ENCODE results near the gene MOB2. TPM values are rescaled to one million over a fixed set of nuclear protein-coding genes. Genes with fewer than 3 reads are reported as not detected.

MOB2 gene
- total RNA-seq, 1 donor from 2014 or later, result 50.4 TPM

- peak; percentile 44 for DNase-seq
- Histone ChIP-seq H3K27me3 (ENCODE audit: low read depth) (no peaks in the 10 kb centered on the region), H3K27ac (peak overlapping the region; percentile 46), H3K36me3 (peaks cover 55% of the 10 kb centered on the region), H3K4me1 (peaks cover 52% of the 10 kb centered on the region), H3K4me3 (no peak overlapping the region), H3K9me3 (no peaks in the 10 kb centered on the region)
- TF ChIP-seq CTCF (IDR thresholded peaks at IDR 0.05), result no peak
- ATAC-seq, result no peak
- intact Hi-C loops (cut with DNase I), result no loop called here
Measured at GRCh38 chr11:1481861-1482441, 4.6 kb downstream of the MOB2 start.

DNA sequence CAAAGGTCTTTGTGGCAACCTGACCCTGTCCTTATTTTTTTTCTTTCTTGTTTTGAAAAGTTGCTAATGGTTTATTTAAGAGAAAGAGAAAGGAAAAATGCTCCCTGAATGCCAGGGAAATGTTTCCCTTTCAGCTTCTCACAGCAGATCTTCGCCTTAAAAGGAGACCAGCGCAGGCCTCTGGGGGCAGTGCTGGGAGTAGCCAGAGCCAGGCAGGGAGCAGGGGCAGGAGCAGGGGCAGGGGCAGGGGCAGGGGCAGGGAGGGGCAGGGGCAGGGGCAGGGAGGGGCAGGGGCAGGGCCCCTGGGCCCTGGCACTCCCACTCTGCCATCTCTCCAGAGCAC, 5.1 kb downstream of the MOB2 start:
- no peaks in the 10 kb centered on the region for H3K9me3 ChIP-seq
- H3K4me3 ChIP-seq, result no peak overlapping the region
- peaks cover 48% of the 10 kb centered on the region for H3K4me1 ChIP-seq
- no peak overlapping the region for H3K27ac ChIP-seq
- DNase-seq (peak; percentile 39), ATAC-seq (no peak)
- peaks cover 60% of the 10 kb centered on the region for H3K36me3 ChIP-seq
- TF ChIP-seq CTCF (IDR thresholded peaks at IDR 0.05), result no peak
- no peaks in the 10 kb centered on the region for H3K27me3 ChIP-seq (ENCODE audit: low read depth)
- intact Hi-C loops (cut with DNase I), result no loop called here

- ATAC-seq, result no peak
- Histone ChIP-seq H3K9me3 (no peaks in the 10 kb centered on the region), H3K36me3 (peaks cover 66% of the 10 kb centered on the region), H3K27me3 (ENCODE audit: low read depth) (no peaks in the 10 kb centered on the region), H3K27ac (no peak overlapping the region), H3K4me3 (no peak overlapping the region), H3K4me1 (peaks cover 42% of the 10 kb centered on the region)
- no peak for TF ChIP-seq CTCF (IDR thresholded peaks at IDR 0.05)
- DNase-seq, result peak; percentile 43
- intact Hi-C loops (cut with DNase I), result no loop called here
Measured at GRCh38 chr11:1480555-1481482, 5.8 kb downstream of the MOB2 start.

DNA sequence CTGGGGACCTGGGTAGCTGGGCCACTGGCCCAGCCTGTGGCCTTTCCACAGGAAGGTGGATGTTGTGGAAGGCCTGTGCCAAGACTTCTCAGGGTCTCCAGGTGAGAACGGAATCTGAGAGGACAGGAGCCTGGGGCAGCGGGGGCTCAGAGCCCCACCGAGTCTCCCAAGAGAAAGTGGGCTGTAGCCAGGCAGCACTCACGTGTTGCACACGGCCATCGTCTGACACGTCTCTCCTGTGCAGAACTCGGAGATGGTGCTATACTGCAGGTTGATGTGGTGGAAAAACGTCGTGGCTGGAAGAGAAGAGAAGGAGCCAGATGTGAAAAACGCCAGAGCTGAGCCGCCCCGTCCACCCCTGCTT, 6.4 kb downstream of the MOB2 start:
- DNase-seq, result peak; percentile 13
- no peak for TF ChIP-seq CTCF (IDR thresholded peaks at IDR 0.05)
- Histone ChIP-seq H3K9me3 (no peaks in the 10 kb centered on the region), H3K27ac (no peak overlapping the region), H3K27me3 (ENCODE audit: low read depth) (no peaks in the 10 kb centered on the region), H3K4me3 (no peak overlapping the region), H3K36me3 (peaks cover 73% of the 10 kb centered on the region), H3K4me1 (peaks cover 35% of the 10 kb centered on the region)
- no peak for ATAC-seq
- intact Hi-C loops (cut with DNase I), result no loop called here

DNA sequence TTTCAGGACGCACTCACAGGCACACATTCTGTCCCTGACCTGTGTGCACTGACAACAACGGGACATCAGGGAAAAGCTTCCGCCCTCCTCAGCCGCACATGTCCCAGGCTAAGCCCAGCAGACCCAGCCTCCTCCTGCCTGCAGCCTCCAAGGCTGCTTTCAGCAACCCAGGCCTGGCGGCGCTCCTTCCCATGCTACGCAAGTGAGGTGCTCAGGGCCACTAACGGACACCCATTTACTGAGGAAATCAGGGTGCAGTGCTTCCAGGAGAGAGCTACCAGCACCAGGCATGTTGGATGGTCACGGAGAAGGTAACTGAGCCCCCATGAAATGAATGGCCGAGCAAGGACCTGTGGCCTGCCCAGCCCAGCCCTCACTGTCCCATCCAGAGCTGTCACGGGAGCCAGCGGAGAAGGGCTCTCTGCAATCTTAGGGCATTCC, 6.9 kb downstream of the MOB2 start:
- no peaks in the 10 kb centered on the region for H3K9me3 ChIP-seq
- peaks cover 30% of the 10 kb centered on the region for H3K4me1 ChIP-seq
- H3K4me3 ChIP-seq, result no peak overlapping the region
- ATAC-seq, result no peak
- H3K27ac ChIP-seq, result no peak overlapping the region
- peaks cover 77% of the 10 kb centered on the region for H3K36me3 ChIP-seq
- intact Hi-C loops (cut with DNase I), result no loop called here
- peak; percentile 23 for DNase-seq
- H3K27me3 ChIP-seq (ENCODE audit: low read depth), result no peaks in the 10 kb centered on the region
- no peak for TF ChIP-seq CTCF (IDR thresholded peaks at IDR 0.05)

Measured in lower lobe of right lung (tissue), 2 donors.